ENCODE data around the gene OSBP2. TPM values are rescaled to one million over a fixed set of nuclear protein-coding genes. Genes with fewer than 3 reads are reported as not detected.

OSBP2 gene
- total and polyA plus RNA-seq, 3 donors from 2014 or later = 39.5 to 68.0 (median 45.4) TPM

GRCh38 chr22:30712094-30712493, 17.4 kb downstream of the OSBP2 start:
- Histone ChIP-seq H3K9me3 (no peaks in the 10 kb centered on the region), H3K4me3 (no peak overlapping the region), H3K36me3 (ENCODE audit: low read depth, missing control alignments) (no peaks in the 10 kb centered on the region), H3K4me1 (no peaks in the 10 kb centered on the region), H3K27ac (no peak overlapping the region), H3K27me3 (no peaks in the 10 kb centered on the region)
- DNase-seq = no peak
- WGBS, 2 donors = 81 to 92% methylated on average over 1 of the region's 1 CpG
- intact Hi-C loops (cut with DNase I; ENCODE audit: low total_unique reads) = no loop called here
- TF ChIP-seq CTCF (IDR thresholded peaks at IDR 0.05) (no peak), POLR2A (IDR thresholded peaks at IDR 0.05) (no peak)

- no peak for DNase-seq
- WGBS, 2 donors = 91% methylated on average over 2 of the region's 2 CpGs
- no peak for TF ChIP-seq CTCF (IDR thresholded peaks at IDR 0.05)
- TF ChIP-seq POLR2A (IDR thresholded peaks at IDR 0.05) = no peak
- no peaks in the 10 kb centered on the region for H3K36me3 ChIP-seq (ENCODE audit: low read depth, missing control alignments)
- intact Hi-C loops (cut with DNase I; ENCODE audit: low total_unique reads) = no loop called here
- H3K4me3 ChIP-seq = no peak overlapping the region
- H3K27ac ChIP-seq = no peak overlapping the region
- H3K9me3 ChIP-seq = no peaks in the 10 kb centered on the region
- no peaks in the 10 kb centered on the region for H3K27me3 ChIP-seq
- H3K4me1 ChIP-seq = no peaks in the 10 kb centered on the region
Measured at GRCh38 chr22:30714062-30714461, 19.4 kb downstream of the OSBP2 start.

GRCh38 chr22:30717331-30717921, 22.8 kb downstream of the OSBP2 start:
- Histone ChIP-seq H3K27me3 (no peaks in the 10 kb centered on the region), H3K4me1 (no peaks in the 10 kb centered on the region), H3K27ac (no peak overlapping the region), H3K36me3 (ENCODE audit: low read depth, missing control alignments) (no peaks in the 10 kb centered on the region), H3K4me3 (no peak overlapping the region), H3K9me3 (no peaks in the 10 kb centered on the region)
- WGBS, 2 donors = 62 to 84% methylated on average over 4 of the region's 4 CpGs
- TF ChIP-seq POLR2A (IDR thresholded peaks at IDR 0.05) (no peak), CTCF (IDR thresholded peaks at IDR 0.05) (no peak)
- DNase-seq = no peak
- intact Hi-C loops (cut with DNase I; ENCODE audit: low total_unique reads) = no loop called here

- no peak overlapping the region for H3K27ac ChIP-seq
- WGBS, 2 donors = 80 to 90% methylated on average over 2 to 3 of the region's 3 CpGs
- H3K27me3 ChIP-seq = no peaks in the 10 kb centered on the region
- no peak overlapping the region for H3K4me3 ChIP-seq
- intact Hi-C loops (cut with DNase I; ENCODE audit: low total_unique reads) = no loop called here
- no peak for DNase-seq
- TF ChIP-seq POLR2A (IDR thresholded peaks at IDR 0.05) (no peak), CTCF (IDR thresholded peaks at IDR 0.05) (no peak)
- H3K9me3 ChIP-seq = no peaks in the 10 kb centered on the region
- H3K4me1 ChIP-seq = no peaks in the 10 kb centered on the region
- no peaks in the 10 kb centered on the region for H3K36me3 ChIP-seq (ENCODE audit: low read depth, missing control alignments)
Measured at GRCh38 chr22:30717952-30718351, 23.3 kb downstream of the OSBP2 start.

GRCh38 chr22:30718491-30718890, 23.8 kb downstream of the OSBP2 start:
- Histone ChIP-seq H3K9me3 (no peaks in the 10 kb centered on the region), H3K27ac (no peak overlapping the region), H3K27me3 (no peaks in the 10 kb centered on the region), H3K36me3 (ENCODE audit: low read depth, missing control alignments) (no peaks in the 10 kb centered on the region), H3K4me3 (no peak overlapping the region), H3K4me1 (no peaks in the 10 kb centered on the region)
- no peak for DNase-seq
- WGBS, 2 donors = 89 to 91% methylated on average over 4 of the region's 4 CpGs
- no peak for TF ChIP-seq POLR2A (IDR thresholded peaks at IDR 0.05)
- no peak for TF ChIP-seq CTCF (IDR thresholded peaks at IDR 0.05)
- intact Hi-C loops (cut with DNase I; ENCODE audit: low total_unique reads) = no loop called here

Measured in testis (tissue), 3 donors.